ENCODE data around the gene MYL4.

MYL4 gene

DNA sequence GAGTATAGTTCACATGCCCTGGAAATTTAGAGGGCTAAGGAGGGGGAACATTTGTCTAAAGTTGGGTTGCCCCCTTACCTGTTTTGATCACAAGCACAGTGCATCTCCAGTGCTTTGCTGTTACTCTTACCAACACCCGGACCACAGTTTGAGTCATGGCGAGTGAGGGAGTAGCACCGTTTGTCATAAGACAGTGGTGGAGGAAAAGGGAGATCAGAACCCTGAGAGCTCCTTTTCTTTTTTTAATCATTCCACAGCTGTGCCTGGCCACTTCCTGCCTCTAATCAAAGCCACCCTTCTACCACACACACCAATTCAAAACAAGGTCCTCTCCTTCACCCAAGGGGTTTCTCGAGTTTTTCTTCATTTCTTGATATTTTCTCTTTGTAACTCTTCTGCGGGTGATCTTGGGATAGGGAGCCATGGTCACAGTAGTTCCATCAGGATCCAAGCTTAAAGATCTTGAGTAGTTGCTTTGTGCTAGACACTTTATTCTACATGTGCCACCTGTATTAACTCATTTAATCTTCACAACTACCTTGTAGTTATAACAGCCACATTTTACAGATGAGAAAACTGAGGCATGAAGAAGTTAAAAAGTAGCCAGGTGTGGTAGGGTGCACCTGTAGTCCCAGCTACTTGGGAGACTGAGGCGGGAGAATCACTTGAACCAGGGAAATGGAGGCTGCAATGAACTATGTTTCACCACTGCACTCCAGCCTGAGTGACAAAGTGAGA is 5.0 kb upstream of the MYL4 start:
- H3K9me3 ChIP-seq (ENCODE audit: insufficient read depth, low read depth, low read length), result no peaks in the 10 kb centered on the region
- H3K4me1 ChIP-seq (ENCODE audit: insufficient read depth, low read length, poor library complexity, severe bottlenecking), result peaks cover 28% of the 10 kb centered on the region
- no peak overlapping the region for H3K4me3 ChIP-seq (ENCODE audit: low read length, poor library complexity, severe bottlenecking)
- H3K4me2 ChIP-seq (ENCODE audit: low read depth, low read length, poor library complexity, severe bottlenecking), result peak overlapping the region; percentile 33
- H4K20me1 ChIP-seq (ENCODE audit: insufficient read depth, low read length, poor library complexity, severe bottlenecking), result no peaks in the 10 kb centered on the region
- no peak overlapping the region for H3K9ac ChIP-seq (ENCODE audit: low read depth, low read length, poor library complexity, severe bottlenecking)
- H2AFZ ChIP-seq (ENCODE audit: low read length), result no peak overlapping the region
- TF ChIP-seq EZH2phosphoT487 (IDR thresholded peaks at IDR 0.05; ENCODE audit: borderline replicate concordance), result no peak
- TF ChIP-seq, protein P1, sequence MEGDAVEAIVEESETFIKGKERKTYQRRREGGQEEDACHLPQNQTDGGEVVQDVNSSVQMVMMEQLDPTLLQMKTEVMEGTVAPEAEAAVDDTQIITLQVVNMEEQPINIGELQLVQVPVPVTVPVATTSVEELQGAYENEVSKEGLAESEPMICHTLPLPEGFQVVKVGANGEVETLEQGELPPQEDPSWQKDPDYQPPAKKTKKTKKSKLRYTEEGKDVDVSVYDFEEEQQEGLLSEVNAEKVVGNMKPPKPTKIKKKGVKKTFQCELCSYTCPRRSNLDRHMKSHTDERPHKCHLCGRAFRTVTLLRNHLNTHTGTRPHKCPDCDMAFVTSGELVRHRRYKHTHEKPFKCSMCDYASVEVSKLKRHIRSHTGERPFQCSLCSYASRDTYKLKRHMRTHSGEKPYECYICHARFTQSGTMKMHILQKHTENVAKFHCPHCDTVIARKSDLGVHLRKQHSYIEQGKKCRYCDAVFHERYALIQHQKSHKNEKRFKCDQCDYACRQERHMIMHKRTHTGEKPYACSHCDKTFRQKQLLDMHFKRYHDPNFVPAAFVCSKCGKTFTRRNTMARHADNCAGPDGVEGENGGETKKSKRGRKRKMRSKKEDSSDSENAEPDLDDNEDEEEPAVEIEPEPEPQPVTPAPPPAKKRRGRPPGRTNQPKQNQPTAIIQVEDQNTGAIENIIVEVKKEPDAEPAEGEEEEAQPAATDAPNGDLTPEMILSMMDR (conservative IDR thresholded peaks at IDR 0.05; ENCODE audit: low read length), result no peak
- H3K79me2 ChIP-seq (ENCODE audit: insufficient read depth, low read length), result no peaks in the 10 kb centered on the region
- no peaks in the 10 kb centered on the region for H3K36me3 ChIP-seq (ENCODE audit: insufficient read depth, low read length)
- no peaks in the 10 kb centered on the region for H3K9me2 ChIP-seq (replicated peaks; ENCODE audit: low read depth, low read length)
- H3F3A ChIP-seq (ENCODE audit: low read depth), result no peaks in the 10 kb centered on the region
- H3K27me3 ChIP-seq (ENCODE audit: insufficient read depth, low read length, poor library complexity, severe bottlenecking), result no peaks in the 10 kb centered on the region

DNA sequence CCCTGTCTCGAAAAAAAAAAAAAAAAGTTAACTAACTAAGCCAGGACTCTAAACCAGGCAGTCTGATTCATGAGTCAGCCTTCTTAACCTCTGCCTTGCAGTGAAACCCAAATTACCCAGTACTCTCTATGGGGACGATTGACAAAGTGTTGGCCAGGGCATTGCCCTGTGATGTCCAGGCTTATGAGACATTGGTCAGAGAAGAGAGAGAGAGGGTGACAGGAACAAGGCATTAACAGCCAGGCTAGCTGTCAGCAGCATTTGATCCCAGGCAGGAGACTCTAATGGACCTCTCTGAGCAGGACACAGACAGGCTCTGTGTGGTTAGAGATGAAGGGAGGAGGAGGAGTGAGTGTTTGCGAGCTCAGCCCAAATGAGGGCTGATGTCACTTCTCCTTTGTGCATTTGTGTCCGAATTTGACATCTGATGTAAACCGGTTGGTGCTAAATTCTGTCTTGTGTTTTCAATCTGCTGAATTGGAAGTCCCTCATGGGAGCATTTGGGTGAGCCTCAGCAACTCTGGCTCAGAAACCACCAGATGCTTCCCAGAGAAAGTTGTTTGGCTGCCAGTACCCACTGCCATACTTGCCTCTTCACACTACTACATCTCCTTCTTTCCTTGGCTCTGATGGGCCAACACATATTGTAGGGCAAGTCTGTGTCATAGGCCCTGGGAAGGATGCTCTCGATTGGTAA is 4.3 kb upstream of the MYL4 start:
- Histone ChIP-seq H3K36me3 (ENCODE audit: insufficient read depth, low read length) (no peaks in the 10 kb centered on the region), H3K79me2 (ENCODE audit: insufficient read depth, low read length) (no peaks in the 10 kb centered on the region), H2AFZ (ENCODE audit: low read length) (no peak overlapping the region), H3F3A (ENCODE audit: low read depth) (no peaks in the 10 kb centered on the region), H4K20me1 (ENCODE audit: insufficient read depth, low read length, poor library complexity, severe bottlenecking) (no peaks in the 10 kb centered on the region), H3K9me2 (replicated peaks; ENCODE audit: low read depth, low read length) (no peaks in the 10 kb centered on the region), H3K4me2 (ENCODE audit: low read depth, low read length, poor library complexity, severe bottlenecking) (peak overlapping the region; percentile 33), H3K4me3 (ENCODE audit: low read length, poor library complexity, severe bottlenecking) (no peak overlapping the region), H3K9ac (ENCODE audit: low read depth, low read length, poor library complexity, severe bottlenecking) (no peak overlapping the region), H3K9me3 (ENCODE audit: insufficient read depth, low read depth, low read length) (no peaks in the 10 kb centered on the region), H3K4me1 (ENCODE audit: insufficient read depth, low read length, poor library complexity, severe bottlenecking) (peaks cover 31% of the 10 kb centered on the region), H3K27me3 (ENCODE audit: insufficient read depth, low read length, poor library complexity, severe bottlenecking) (no peaks in the 10 kb centered on the region)
- TF ChIP-seq EZH2phosphoT487 (IDR thresholded peaks at IDR 0.05; ENCODE audit: borderline replicate concordance), result no peak
- TF ChIP-seq, protein P1 (conservative IDR thresholded peaks at IDR 0.05; ENCODE audit: low read length), result no peak

DNA sequence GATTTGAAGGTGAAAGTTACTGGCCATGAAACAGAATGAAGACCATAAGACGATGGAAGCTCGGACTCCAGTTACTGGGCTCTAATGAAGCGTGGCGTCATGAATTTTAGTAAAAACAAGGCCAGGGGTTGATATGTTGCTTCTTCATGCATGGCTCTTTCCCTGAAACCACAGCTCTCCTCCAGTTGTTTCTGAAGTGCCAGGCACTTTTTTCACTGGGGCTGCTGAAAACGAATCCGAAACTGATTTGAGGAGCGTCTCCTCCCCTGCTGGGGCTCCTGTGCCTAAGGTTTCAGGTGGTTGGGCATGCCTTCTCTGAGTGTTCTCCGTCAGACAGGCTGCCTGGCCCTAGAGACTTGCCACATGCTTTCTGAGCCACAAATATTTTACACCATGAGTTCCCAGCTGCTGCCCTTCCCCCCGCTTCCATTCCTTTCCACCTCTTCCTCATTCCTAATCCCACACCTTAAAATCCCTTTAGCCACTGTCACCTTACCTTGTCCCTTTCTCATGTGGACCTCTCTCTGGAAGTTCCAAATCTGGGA is 3.7 kb upstream of the MYL4 start:
- TF ChIP-seq, protein P1 (conservative IDR thresholded peaks at IDR 0.05; ENCODE audit: low read length), result no peak
- no peak for TF ChIP-seq EZH2phosphoT487 (IDR thresholded peaks at IDR 0.05; ENCODE audit: borderline replicate concordance)
- no peak overlapping the region for H2AFZ ChIP-seq (ENCODE audit: low read length)
- no peak overlapping the region for H3K9ac ChIP-seq (ENCODE audit: low read depth, low read length, poor library complexity, severe bottlenecking)
- no peak overlapping the region for H3K4me3 ChIP-seq (ENCODE audit: low read length, poor library complexity, severe bottlenecking)
- no peak overlapping the region for H3K4me2 ChIP-seq (ENCODE audit: low read depth, low read length, poor library complexity, severe bottlenecking)
- H3K79me2 ChIP-seq (ENCODE audit: insufficient read depth, low read length), result no peaks in the 10 kb centered on the region
- no peaks in the 10 kb centered on the region for H3K36me3 ChIP-seq (ENCODE audit: insufficient read depth, low read length)
- H3F3A ChIP-seq (ENCODE audit: low read depth), result no peaks in the 10 kb centered on the region
- no peaks in the 10 kb centered on the region for H3K27me3 ChIP-seq (ENCODE audit: insufficient read depth, low read length, poor library complexity, severe bottlenecking)
- H4K20me1 ChIP-seq (ENCODE audit: insufficient read depth, low read length, poor library complexity, severe bottlenecking), result no peaks in the 10 kb centered on the region
- H3K9me2 ChIP-seq (replicated peaks; ENCODE audit: low read depth, low read length), result no peaks in the 10 kb centered on the region
- peaks cover 28% of the 10 kb centered on the region for H3K4me1 ChIP-seq (ENCODE audit: insufficient read depth, low read length, poor library complexity, severe bottlenecking)
- no peaks in the 10 kb centered on the region for H3K9me3 ChIP-seq (ENCODE audit: insufficient read depth, low read depth, low read length)
